Measurements from ENCODE around the gene UQCC2. TPM values are rescaled to one million over a fixed set of nuclear protein-coding genes. Genes with fewer than 3 reads are reported as not detected.

UQCC2 gene
- total RNA-seq, 1 donor from 2014 or later, result 99.4 TPM

- Mint-ChIP-seq H3K4me3 (ENCODE audit: low read depth) (no peak overlapping the region), H3K27ac (no peak overlapping the region), H3K36me3 (ENCODE audit: insufficient read depth) (peaks cover 7% of the 10 kb centered on the region), H3K27me3 (no peaks in the 10 kb centered on the region), H3K4me1 (ENCODE audit: low read depth) (peaks cover 10% of the 10 kb centered on the region), H3K9me3 (ENCODE audit: low read depth) (no peaks in the 10 kb centered on the region)
- DNase-seq (ENCODE audit: low spot score, unreplicated experiment), result no peak
- TF ChIP-seq CTCF (IDR thresholded peaks at IDR 0.05; ENCODE audit: unreplicated experiment), result no peak
These were observed 16.5 kb downstream of the UQCC2 start for GRCh38 chr6:33694977-33695376.

- TF ChIP-seq CTCF (IDR thresholded peaks at IDR 0.05; ENCODE audit: unreplicated experiment), result no peak
- no peaks in the 10 kb centered on the region for H3K27me3 Mint-ChIP-seq
- peak overlapping the region; percentile 64 for H3K27ac Mint-ChIP-seq
- no peak for DNase-seq (ENCODE audit: low spot score, unreplicated experiment)
- H3K4me3 Mint-ChIP-seq (ENCODE audit: low read depth), result no peak overlapping the region
- peaks cover 10% of the 10 kb centered on the region for H3K4me1 Mint-ChIP-seq (ENCODE audit: low read depth)
- no peaks in the 10 kb centered on the region for H3K9me3 Mint-ChIP-seq (ENCODE audit: low read depth)
- H3K36me3 Mint-ChIP-seq (ENCODE audit: insufficient read depth), result peaks cover 7% of the 10 kb centered on the region
These were observed 17.0 kb downstream of the UQCC2 start for GRCh38 chr6:33694401-33694931.

GRCh38 chr6:33693186-33694105, 18.1 kb downstream of the UQCC2 start:
- peaks cover 10% of the 10 kb centered on the region for H3K4me1 Mint-ChIP-seq (ENCODE audit: low read depth)
- peaks cover 9% of the 10 kb centered on the region for H3K36me3 Mint-ChIP-seq (ENCODE audit: insufficient read depth)
- H3K27me3 Mint-ChIP-seq, result no peaks in the 10 kb centered on the region
- no peak for TF ChIP-seq CTCF (IDR thresholded peaks at IDR 0.05; ENCODE audit: unreplicated experiment)
- H3K27ac Mint-ChIP-seq, result no peak overlapping the region
- DNase-seq (ENCODE audit: low spot score, unreplicated experiment), result no peak
- H3K9me3 Mint-ChIP-seq (ENCODE audit: low read depth), result no peaks in the 10 kb centered on the region
- H3K4me3 Mint-ChIP-seq (ENCODE audit: low read depth), result no peak overlapping the region

- no peak overlapping the region for H3K27ac Mint-ChIP-seq
- H3K4me3 Mint-ChIP-seq (ENCODE audit: low read depth), result no peak overlapping the region
- peaks cover 10% of the 10 kb centered on the region for H3K4me1 Mint-ChIP-seq (ENCODE audit: low read depth)
- peaks cover 9% of the 10 kb centered on the region for H3K36me3 Mint-ChIP-seq (ENCODE audit: insufficient read depth)
- DNase-seq (ENCODE audit: low spot score, unreplicated experiment), result no peak
- TF ChIP-seq CTCF (IDR thresholded peaks at IDR 0.05; ENCODE audit: unreplicated experiment), result no peak
- H3K27me3 Mint-ChIP-seq, result no peaks in the 10 kb centered on the region
- H3K9me3 Mint-ChIP-seq (ENCODE audit: low read depth), result no peaks in the 10 kb centered on the region
These were observed 18.7 kb downstream of the UQCC2 start for GRCh38 chr6:33692760-33693158.

GRCh38 chr6:33692078-33692759, 19.3 kb downstream of the UQCC2 start:
- DNase-seq (ENCODE audit: low spot score, unreplicated experiment), result no peak
- Mint-ChIP-seq H3K4me1 (ENCODE audit: low read depth) (peaks cover 10% of the 10 kb centered on the region), H3K4me3 (ENCODE audit: low read depth) (no peak overlapping the region), H3K9me3 (ENCODE audit: low read depth) (no peaks in the 10 kb centered on the region), H3K27ac (no peak overlapping the region), H3K36me3 (ENCODE audit: insufficient read depth) (peaks cover 8% of the 10 kb centered on the region), H3K27me3 (no peaks in the 10 kb centered on the region)
- no peak for TF ChIP-seq CTCF (IDR thresholded peaks at IDR 0.05; ENCODE audit: unreplicated experiment)

All from progenitor cell of endocrine pancreas (in vitro differentiated cells).